Mesothelial cell of epicardium (in vitro differentiated cells): ENCODE measurements around the gene HDAC9. TPM values are rescaled to one million over a fixed set of nuclear protein-coding genes. Genes with fewer than 3 reads are reported as not detected.

Source experiments
- DNase-seq, 2 experiments: peaks; one replicate each; pipeline ENCODE4 v3.0.0; 2021; ENCODE audit warnings: low spot score in 2 of 2; ENCODE audit not compliant: unreplicated experiment in 2 of 2
- H3K27ac Mint-ChIP-seq: 2 replicates; pipeline ENCODE4 v1.8.0; 2021; ENCODE audit warnings: mixed read lengths
- H3K27me3 Mint-ChIP-seq: 2 replicates; pipeline ENCODE4 v1.8.0; 2021; ENCODE audit warnings: low read depth, mixed read lengths
- H3K36me3 Mint-ChIP-seq: 2 replicates; pipeline ENCODE4 v1.8.0; 2021; ENCODE audit warnings: mixed read lengths
- H3K4me1 Mint-ChIP-seq: 2 replicates; pipeline ENCODE4 v1.8.0; 2021; ENCODE audit warnings: mixed read lengths
- H3K4me3 Mint-ChIP-seq: 2 replicates; pipeline ENCODE4 v1.8.0; 2021; ENCODE audit warnings: mild to moderate bottlenecking, moderate library complexity, mixed read lengths
- H3K9me3 Mint-ChIP-seq: 2 replicates; pipeline ENCODE4 v1.8.0; 2021; ENCODE audit warnings: mixed read lengths
- CTCF ChIP-seq: fragments of 200-600 bp; sonication (generic); IDR thresholded peaks from one replicate; pipeline ENCODE4 v1.5.0; 2021; ENCODE audit warnings: antibody characterized with exemption; ENCODE audit not compliant: unreplicated experiment
- total RNA-seq: library from RNA; stranded (reverse); gene quantifications from 3 replicates; pipeline ENCODE4 v1.2.1, GENCODE V29; 2021

Gene HDAC9
- total RNA-seq, 1 donor from 2014 or later, result 37.4 TPM

DNA sequence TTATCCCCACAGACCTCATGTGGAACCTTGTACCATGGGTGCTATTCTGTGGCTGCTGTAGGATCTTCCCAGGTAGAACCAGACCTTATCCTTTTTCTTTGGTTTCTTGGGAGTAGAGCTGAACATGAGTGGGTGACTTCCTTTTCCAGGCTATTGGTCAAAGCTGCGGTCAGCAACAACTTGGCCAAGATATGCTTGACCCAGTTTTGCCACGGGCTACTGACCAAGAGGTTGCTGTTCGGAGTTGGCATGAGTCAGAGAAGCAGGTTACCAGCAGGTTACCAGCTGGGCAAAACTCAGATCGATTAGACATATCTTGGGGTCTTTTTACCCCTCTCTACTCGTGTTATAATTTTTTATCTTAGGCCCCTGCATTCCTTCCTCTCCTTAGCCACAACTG is 36.7 kb upstream of the HDAC9 start:
- Mint-ChIP-seq H3K36me3 (no peaks in the 10 kb centered on the region), H3K9me3 (no peaks in the 10 kb centered on the region), H3K27ac (peak overlapping the region; percentile 12), H3K27me3 (no peaks in the 10 kb centered on the region), H3K4me1 (peaks cover 22% of the 10 kb centered on the region), H3K4me3 (no peak overlapping the region)
- no peak for DNase-seq
- no peak for TF ChIP-seq CTCF

DNA sequence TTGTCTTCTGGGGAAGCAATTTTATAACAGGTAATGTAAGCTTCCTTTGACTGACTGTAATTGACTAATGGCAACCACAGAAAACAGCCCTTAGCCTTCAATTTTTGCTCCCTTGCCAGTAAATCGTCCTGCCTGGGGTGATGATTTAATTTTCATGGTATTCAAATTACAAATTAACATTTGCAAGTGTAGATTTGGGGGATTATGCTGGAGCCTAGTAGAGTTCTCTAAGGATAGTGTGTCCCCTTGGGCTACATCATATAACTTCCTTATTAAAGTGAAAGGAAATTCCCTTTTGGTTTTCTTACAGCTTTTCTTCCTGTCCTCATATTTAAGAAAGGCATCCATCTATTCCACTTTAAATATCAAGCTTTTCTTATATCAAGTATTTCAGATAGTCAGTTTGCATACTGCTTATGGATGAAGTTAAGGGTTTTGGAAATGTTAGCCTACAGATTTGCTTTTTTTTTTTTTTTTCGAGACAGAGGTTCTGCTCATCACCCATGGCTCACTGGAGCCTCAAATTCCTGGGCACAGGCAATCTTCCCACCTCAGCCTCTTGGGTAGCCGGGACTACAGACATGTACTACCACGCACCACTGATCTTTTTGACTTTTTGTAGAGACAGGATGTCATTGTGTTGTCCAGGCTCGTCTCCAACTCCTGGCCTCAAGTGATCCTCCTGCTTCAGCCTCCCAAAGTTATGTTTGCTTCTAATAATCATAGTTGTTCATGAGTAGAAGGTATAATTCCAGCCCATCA is 35.9 kb upstream of the HDAC9 start:
- Mint-ChIP-seq H3K27me3 (no peaks in the 10 kb centered on the region), H3K36me3 (peaks cover 2% of the 10 kb centered on the region), H3K4me1 (peaks cover 22% of the 10 kb centered on the region), H3K9me3 (peaks cover 5% of the 10 kb centered on the region), H3K27ac (no peak overlapping the region), H3K4me3 (no peak overlapping the region)
- TF ChIP-seq CTCF, result no peak
- DNase-seq, result no peak

DNA sequence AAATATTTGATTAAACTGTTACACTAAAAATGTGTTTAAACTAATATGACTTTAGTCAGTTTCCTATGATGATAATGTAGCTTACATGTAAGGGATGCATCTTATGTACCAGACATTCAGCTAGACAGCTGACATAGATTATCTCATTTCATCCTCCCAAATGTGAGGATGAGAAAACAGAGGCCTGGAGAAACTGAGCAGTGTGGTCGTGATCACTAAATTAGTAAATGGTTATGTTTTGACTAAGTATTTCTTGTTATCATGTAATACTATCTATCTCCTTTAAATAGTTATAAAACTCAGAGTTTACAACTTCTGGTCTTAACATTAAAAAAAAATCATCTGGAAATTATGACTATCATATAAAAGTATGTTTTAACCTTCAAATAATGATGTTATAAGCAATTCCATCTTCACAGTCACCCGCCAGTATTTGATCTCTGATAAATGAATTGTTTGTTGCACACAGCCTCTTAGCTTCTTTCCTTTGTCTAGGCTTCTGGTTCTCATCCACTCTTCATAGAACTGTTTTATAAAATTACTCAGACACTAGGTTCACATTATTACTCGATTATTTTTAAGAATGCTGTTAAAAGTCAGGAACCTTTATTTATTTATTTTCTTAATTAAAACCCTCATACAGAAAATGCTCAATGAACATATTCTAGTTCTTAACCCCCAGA is 33.6 kb upstream of the HDAC9 start:
- Mint-ChIP-seq H3K4me1 (peaks cover 15% of the 10 kb centered on the region), H3K27ac (no peak overlapping the region), H3K9me3 (peaks cover 19% of the 10 kb centered on the region), H3K36me3 (peaks cover 2% of the 10 kb centered on the region), H3K27me3 (no peaks in the 10 kb centered on the region), H3K4me3 (no peak overlapping the region)
- no peak for DNase-seq
- no peak for TF ChIP-seq CTCF

DNA sequence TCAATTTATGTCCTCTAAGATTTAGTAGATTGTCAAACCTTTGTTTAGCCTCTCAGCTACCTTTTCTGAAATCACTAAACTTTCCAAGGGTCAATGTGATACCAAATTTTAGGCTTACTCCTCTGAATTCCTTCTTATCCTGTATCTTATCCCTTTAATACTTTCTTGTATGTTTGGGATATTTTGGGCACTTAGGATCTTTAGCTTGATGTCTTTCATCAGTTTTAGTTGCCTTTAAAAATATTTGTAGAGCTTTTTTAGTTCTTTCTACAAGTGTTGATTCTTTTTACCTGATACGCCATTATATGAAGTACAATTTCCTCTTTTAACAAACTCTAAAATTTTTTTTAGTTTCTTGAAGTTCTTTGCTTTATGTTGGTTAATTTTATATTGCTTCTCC is 30.7 kb upstream of the HDAC9 start:
- no peak for TF ChIP-seq CTCF
- H3K36me3 Mint-ChIP-seq, result peaks cover 2% of the 10 kb centered on the region

DNA sequence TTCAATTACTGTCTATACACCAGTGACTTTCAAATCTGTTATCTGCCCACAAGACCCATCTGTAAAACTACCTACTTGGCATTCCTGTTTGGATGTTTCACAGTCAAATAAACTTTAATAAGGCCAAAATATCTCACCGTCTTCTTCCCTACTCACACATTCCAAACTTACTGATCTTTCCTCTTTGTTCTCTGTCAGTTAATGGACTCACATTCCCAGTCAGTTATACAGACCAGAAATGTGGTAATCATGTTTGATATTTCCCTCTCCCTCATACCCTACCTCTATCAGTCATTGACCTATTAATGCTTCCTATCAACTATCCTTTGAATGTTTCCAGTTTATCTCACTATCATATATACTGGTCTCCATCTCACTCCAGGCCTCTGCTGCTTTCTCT is 28.5 kb upstream of the HDAC9 start:
- Mint-ChIP-seq H3K4me1 (peaks cover 10% of the 10 kb centered on the region), H3K9me3 (peaks cover 19% of the 10 kb centered on the region), H3K27me3 (no peaks in the 10 kb centered on the region), H3K27ac (peak overlapping the region; percentile 23), H3K36me3 (peaks cover 2% of the 10 kb centered on the region), H3K4me3 (no peak overlapping the region)
- no peak for DNase-seq
- TF ChIP-seq CTCF, result no peak

More for the DNA sequence above, 30.7 kb upstream of the HDAC9 start:
- Mint-ChIP-seq H3K27ac (no peak overlapping the region), H3K4me1 (peaks cover 10% of the 10 kb centered on the region), H3K27me3 (no peaks in the 10 kb centered on the region), H3K4me3 (no peak overlapping the region), H3K9me3 (peaks cover 19% of the 10 kb centered on the region)
- DNase-seq, result no peak
